HCT116 (cell line): ENCODE data around the gene CASZ1. TPM values are rescaled to one million over a fixed set of nuclear protein-coding genes. Genes with fewer than 3 reads are reported as not detected.

Source experiments
- ATAC-seq: fragments of 200-7000 bp; cut with Tn5 transposase; 2 replicates; pipeline ENCODE4 v1.9.1; 2020; ENCODE audit warnings: mild to moderate bottlenecking, moderate library complexity
- BruUV-seq: library from RNA; stranded (reverse); fragments of 400-500 nt; replicated peaks from 2 replicates; lab custom pipeline; 2021; lab: Mats Ljungman, UMichigan
- CTCF ChIA-PET: fragments of 300-600 bp; sonication (Branson Sonifier 250); formaldehyde crosslinking; loops from one replicate; lab custom pipeline; 2021; ENCODE audit warnings: antibody characterized with exemption; lab: Charles Lee
- POLR2A ChIA-PET: fragments of 300-600, 350-600 bp; sonication (Branson Sonifier 250); formaldehyde crosslinking; loops from one replicate; lab custom pipeline; 2021; ENCODE audit warnings: antibody characterized with exemption; lab: Charles Lee
- RAD21 ChIA-PET, 2 experiments: fragments of 300-600 bp; sonication (Branson Sonifier 250); formaldehyde crosslinking; loops; one replicate each; lab custom pipeline; 2023; ENCODE audit warnings: low total read pairs in 2 of 2; ENCODE audit not compliant: uncharacterized antibody in 2 of 2, unreplicated experiment in 2 of 2, low non-redundant PET in 1 of 2; lab: Charles Lee
- DNase-seq: peaks from one replicate; pipeline ENCODE4 v3.0.0-alpha.2; 2010; ENCODE audit warnings: low read depth, low spot score
- H2AFZ ChIP-seq: fragments of 200-600 bp; shearing (Covaris generic), sonication (generic); 2 replicates; pipeline ENCODE4 v1.6.1; 2017; ENCODE audit warnings: low read depth, mixed run types, mixed read lengths, antibody characterized with exemption, low read length; ENCODE audit not compliant: poor library complexity, severe bottlenecking
- H3K27ac ChIP-seq: 2 replicates; pipeline ENCODE4 v1.5.1; 2012; ENCODE audit warnings: low read depth, low read length
- H3K27me3 ChIP-seq: fragments of 200-600 bp; sonication (generic); 2 replicates; pipeline ENCODE4 v1.6.1; 2016; ENCODE audit warnings: mixed run types, low read length, mixed read lengths; ENCODE audit not compliant: insufficient read depth
- H3K36me3 ChIP-seq, 2 experiments: fragments of 200-500 bp in 1 of 2; fragments of 200-600 bp in 1 of 2; sonication (Bioruptor generic) in 1 of 2; sonication (generic) in 1 of 2; 2 replicates each; pipeline versions ENCODE4 v1.5.1 to v1.6.1; 2014 to 2016; ENCODE audit warnings: low read length in 2 of 2, inconsistent platforms in 1 of 2, mixed read lengths in 1 of 2, mixed run types in 1 of 2; ENCODE audit not compliant: insufficient read depth in 2 of 2, control insufficient read depth in 1 of 2
- H3K4me1 ChIP-seq, 2 experiments: fragments of 200-600 bp in 1 of 2; sonication (generic) in 1 of 2; 2 replicates each; pipeline versions ENCODE4 v1.5.1 to v1.6.1; 2012 to 2017; ENCODE audit warnings: low read length in 2 of 2, inconsistent platforms in 1 of 2, mild to moderate bottlenecking in 1 of 2, mixed read lengths in 1 of 2, mixed run types in 1 of 2, moderate library complexity in 1 of 2; ENCODE audit not compliant: insufficient read depth in 2 of 2, control insufficient read depth in 1 of 2
- H3K4me2 ChIP-seq: fragments of 200-600 bp; sonication (generic); 2 replicates; pipeline ENCODE4 v1.6.1; 2017; ENCODE audit warnings: mixed run types, low read length, mixed read lengths
- H3K4me3 ChIP-seq, 2 experiments: fragments of 200-600 bp in 1 of 2; sonication (generic) in 1 of 2; replicated peaks in 1 of 2; 2 replicates each; pipeline ENCODE4 v1.5.1; 2011 to 2016; ENCODE audit warnings: low read length in 2 of 2, control low read depth in 1 of 2, low read depth in 1 of 2, mild to moderate bottlenecking in 1 of 2, mixed read lengths in 1 of 2, mixed run types in 1 of 2
- H3K79me2 ChIP-seq: fragments of 200-600 bp; sonication (generic); 2 replicates; pipeline ENCODE4 v1.6.1; 2017; ENCODE audit warnings: mild to moderate bottlenecking, mixed run types, low read length, moderate library complexity, mixed read lengths; ENCODE audit not compliant: insufficient read depth
- H3K9ac ChIP-seq: fragments of 200-600 bp; sonication (generic); 2 replicates; pipeline ENCODE4 v1.6.1; 2016; ENCODE audit warnings: low read length, mixed read lengths
- H3K9me2 ChIP-seq: fragments of 200-600 bp; sonication (generic), shearing (Covaris generic); 2 replicates; pipeline ENCODE4 v1.6.1; 2017; ENCODE audit warnings: mixed run types, mild to moderate bottlenecking, moderate library complexity; ENCODE audit not compliant: insufficient read depth
- H3K9me3 ChIP-seq, 2 experiments: fragments of 200-500 bp in 1 of 2; fragments of 200-600 bp in 1 of 2; sonication (Bioruptor generic) in 1 of 2; sonication (generic) in 1 of 2; 2 replicates each; pipeline ENCODE4 v1.6.1; 2014 to 2017; ENCODE audit warnings: low read length in 2 of 2, mixed read lengths in 2 of 2, inconsistent platforms in 1 of 2, low read depth in 1 of 2, mild to moderate bottlenecking in 1 of 2, mixed run types in 1 of 2, moderate library complexity in 1 of 2; ENCODE audit not compliant: control insufficient read depth in 1 of 2, insufficient read depth in 1 of 2
- H4K20me1 ChIP-seq: fragments of 200-600 bp; sonication (generic), shearing (Covaris generic); 2 replicates; pipeline ENCODE4 v1.6.1; 2017; ENCODE audit warnings: mixed run types, mild to moderate bottlenecking, moderate library complexity; ENCODE audit not compliant: insufficient read depth
- CTCF ChIP-seq, 3 experiments: fragments of 200-600 bp in 1 of 3; sonication (generic) in 1 of 3; IDR thresholded peaks in 2 of 3; conservative IDR thresholded peaks in 1 of 3; 2 replicates each; pipeline ENCODE4 v1.5.1; 2012 to 2017; ENCODE audit warnings: low read depth in 2 of 3, low read length in 2 of 3, antibody characterized with exemption in 1 of 3, borderline replicate concordance in 1 of 3, control low read depth in 1 of 3, mild to moderate bottlenecking in 1 of 3, mixed read lengths in 1 of 3, mixed run types in 1 of 3, moderate library complexity in 1 of 3; ENCODE audit not compliant: insufficient read depth in 1 of 3
- EGR1 ChIP-seq: IDR thresholded peaks from 2 replicates; pipeline ENCODE4 v1.6.1; 2012; ENCODE audit warnings: low read depth
- ELF1 ChIP-seq: IDR thresholded peaks from 2 replicates; pipeline ENCODE4 v1.6.1; 2012; ENCODE audit warnings: low read depth, borderline replicate concordance
- EZH2 ChIP-seq: fragments of 200-600 bp; sonication (generic); IDR thresholded peaks from 2 replicates; pipeline ENCODE4 v1.6.1; 2017; ENCODE audit warnings: antibody characterized with exemption, mixed run types
- EZH2phosphoT487 ChIP-seq: fragments of 200-600 bp; IDR thresholded peaks from 2 replicates; pipeline ENCODE4 v1.6.1; 2018; ENCODE audit warnings: antibody characterized with exemption, borderline replicate concordance
- POLR2A ChIP-seq: IDR thresholded peaks from 2 replicates; pipeline ENCODE4 v1.7.0; 2011; ENCODE audit warnings: borderline replicate concordance; ENCODE audit not compliant: insufficient read depth, insufficient read length; ENCODE audit errors: extremely low read depth
- POLR2AphosphoS5 ChIP-seq: IDR thresholded peaks from 2 replicates; pipeline ENCODE4 v1.6.1; 2011; ENCODE audit warnings: mild to moderate bottlenecking, low read depth, low read length, moderate library complexity
- RAD21 ChIP-seq: IDR thresholded peaks from 2 replicates; pipeline ENCODE4 v1.6.1; 2012; ENCODE audit warnings: low read depth, mild to moderate bottlenecking
- SIN3A ChIP-seq: IDR thresholded peaks from 2 replicates; pipeline ENCODE4 v1.6.1; 2012; ENCODE audit warnings: low read depth
- SP1 ChIP-seq: IDR thresholded peaks from 2 replicates; pipeline ENCODE4 v1.6.1; 2012; ENCODE audit warnings: low read depth
- SRF ChIP-seq: IDR thresholded peaks from 2 replicates; pipeline ENCODE4 v1.6.1; 2012; ENCODE audit warnings: low read depth
- TCF7L2 ChIP-seq: IDR thresholded peaks from 2 replicates; pipeline ENCODE4 v1.7.0; 2011; ENCODE audit warnings: borderline replicate concordance, inconsistent platforms; ENCODE audit not compliant: insufficient read depth, insufficient read length; ENCODE audit errors: extremely low read depth
- ZNF274 ChIP-seq: fragments of 200-500 bp; sonication (Bioruptor generic); IDR thresholded peaks from 2 replicates; pipeline ENCODE4 v1.6.1; 2014; ENCODE audit warnings: mild to moderate bottlenecking, low read depth, low read length, inconsistent platforms
- intact Hi-C: fragments of 100-400 bp; cut with micrococcal nuclease; formaldehyde crosslinking; loops from 2 replicates; pipeline ENCODE4 v1.10.0; 2022
- total RNA-seq: library from RNA; stranded (reverse); gene quantifications from one replicate; pipeline ENCODE4 v1.2.1, GENCODE V29; 2021; ENCODE audit not compliant: unreplicated experiment

The CASZ1 gene
- total RNA-seq, 1 experiment from 2014 or later: 7.7 TPM

GRCh38 chr1:10594595-10595223 lies 201.7 kb downstream of the CASZ1 start:
- ATAC-seq (no peak), DNase-seq (no peak)
- Histone ChIP-seq H3K4me3 (no peak overlapping the region), H3K36me3 (no peaks in the 10 kb centered on the region), H4K20me1 (no peaks in the 10 kb centered on the region), H3K27me3 (no peaks in the 10 kb centered on the region), H2AFZ (no peak overlapping the region), H3K27ac (no peak overlapping the region), H3K4me2 (no peak overlapping the region), H3K9me2 (no peaks in the 10 kb centered on the region), H3K4me1 (peaks cover 16 to 19% of the 10 kb centered on the region in 2 experiments)
- ChIA-PET RAD21 (no interaction called here), POLR2A (no interaction called here), CTCF (no interaction called here)
- no TSS peak for BruUV-seq
- TF ChIP-seq EZH2phosphoT487: no peak
- TF ChIP-seq ELF1: no peak
- TF ChIP-seq SP1: no peak
- no peak for TF ChIP-seq RAD21
- TF ChIP-seq POLR2AphosphoS5: no peak
- TF ChIP-seq EZH2: no peak
- TF ChIP-seq SRF: no peak
- TF ChIP-seq POLR2A: no peak
- no peak for TF ChIP-seq ZNF274
- TF ChIP-seq SIN3A: no peak
- no peak for TF ChIP-seq CTCF (IDR thresholded peaks at IDR 0.05 in 2 of 3, conservative IDR thresholded peaks at IDR 0.05 in 1 of 3; ENCODE audit: borderline replicate concordance in 1 of 3, insufficient read depth in 1 of 3, low read depth in 2 of 3, low read length in 2 of 3)
- TF ChIP-seq TCF7L2: no peak
- TF ChIP-seq EGR1: no peak
- TF ChIP-seq, all 23 proteins: peak for 0
- H3K9ac ChIP-seq: no peak overlapping the region
- no peaks in the 10 kb centered on the region for H3K79me2 ChIP-seq
- intact Hi-C loops: no loop called here
- no peaks in the 10 kb centered on the region for H3K9me3 ChIP-seq
